GM12864 (cell line): Measurements from ENCODE around the gene C11orf24.

Source experiments
- DNase-seq: peaks from one replicate; pipeline ENCODE4 v3.0.0-alpha.2; 2011; ENCODE audit warnings: low read depth
- H3K4me3 ChIP-seq: 2 replicates; pipeline ENCODE4 v1.5.1; 2011; ENCODE audit warnings: mild to moderate bottlenecking, low read depth, low read length, control low read depth
- TF ChIP-seq, protein P1 (sequence below): IDR thresholded peaks from 2 replicates; pipeline ENCODE4 v1.5.1; 2011; ENCODE audit warnings: low read depth, mild to moderate bottlenecking, moderate library complexity, low read length, control low read depth, inconsistent platforms; ENCODE audit errors: missing control alignments

C11orf24 gene

DNA sequence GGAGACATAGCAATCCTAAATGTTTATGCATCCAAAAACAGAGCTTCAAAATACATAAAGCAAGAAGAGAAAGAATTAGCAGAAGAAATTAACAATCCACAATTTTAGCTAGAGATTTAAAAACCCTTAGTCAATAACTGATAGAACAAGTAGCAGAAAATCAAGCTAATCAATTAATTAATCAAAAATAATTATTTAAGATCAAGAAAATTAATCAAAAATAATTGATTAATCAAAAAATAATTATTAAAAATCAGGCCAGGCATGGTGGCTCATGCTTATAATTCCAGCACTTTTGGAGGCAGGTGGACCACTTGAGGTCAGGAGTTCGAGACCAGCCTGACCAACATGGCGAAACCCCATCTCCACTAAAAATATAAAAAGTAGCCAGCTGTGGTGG is 29.2 kb downstream of the C11orf24 start:
- no peak for DNase-seq
- no peak overlapping the region for H3K4me3 ChIP-seq
- TF ChIP-seq, protein P1, sequence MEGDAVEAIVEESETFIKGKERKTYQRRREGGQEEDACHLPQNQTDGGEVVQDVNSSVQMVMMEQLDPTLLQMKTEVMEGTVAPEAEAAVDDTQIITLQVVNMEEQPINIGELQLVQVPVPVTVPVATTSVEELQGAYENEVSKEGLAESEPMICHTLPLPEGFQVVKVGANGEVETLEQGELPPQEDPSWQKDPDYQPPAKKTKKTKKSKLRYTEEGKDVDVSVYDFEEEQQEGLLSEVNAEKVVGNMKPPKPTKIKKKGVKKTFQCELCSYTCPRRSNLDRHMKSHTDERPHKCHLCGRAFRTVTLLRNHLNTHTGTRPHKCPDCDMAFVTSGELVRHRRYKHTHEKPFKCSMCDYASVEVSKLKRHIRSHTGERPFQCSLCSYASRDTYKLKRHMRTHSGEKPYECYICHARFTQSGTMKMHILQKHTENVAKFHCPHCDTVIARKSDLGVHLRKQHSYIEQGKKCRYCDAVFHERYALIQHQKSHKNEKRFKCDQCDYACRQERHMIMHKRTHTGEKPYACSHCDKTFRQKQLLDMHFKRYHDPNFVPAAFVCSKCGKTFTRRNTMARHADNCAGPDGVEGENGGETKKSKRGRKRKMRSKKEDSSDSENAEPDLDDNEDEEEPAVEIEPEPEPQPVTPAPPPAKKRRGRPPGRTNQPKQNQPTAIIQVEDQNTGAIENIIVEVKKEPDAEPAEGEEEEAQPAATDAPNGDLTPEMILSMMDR, result no peak

DNA sequence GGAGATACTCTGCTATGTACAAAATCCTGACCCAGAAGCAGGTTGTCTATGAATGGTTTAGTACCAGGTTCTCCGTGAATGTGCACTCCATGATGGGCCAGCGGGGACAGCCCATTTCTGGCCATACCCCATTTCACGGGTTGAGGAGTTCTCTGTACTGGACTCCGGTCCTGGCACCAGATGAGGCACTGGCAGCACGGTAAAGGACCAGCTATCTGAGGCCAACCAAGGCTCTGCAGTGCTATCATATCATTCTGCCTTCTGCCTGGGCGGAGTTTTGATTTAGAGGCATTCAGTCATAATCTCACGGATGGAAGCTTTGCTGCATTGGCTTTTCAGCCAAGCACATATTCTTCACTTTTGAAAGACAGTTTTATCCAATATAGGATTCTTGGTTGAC is 40.2 kb downstream of the C11orf24 start:
- TF ChIP-seq, protein P1, result no peak
- no peak overlapping the region for H3K4me3 ChIP-seq
- DNase-seq, result no peak

DNA sequence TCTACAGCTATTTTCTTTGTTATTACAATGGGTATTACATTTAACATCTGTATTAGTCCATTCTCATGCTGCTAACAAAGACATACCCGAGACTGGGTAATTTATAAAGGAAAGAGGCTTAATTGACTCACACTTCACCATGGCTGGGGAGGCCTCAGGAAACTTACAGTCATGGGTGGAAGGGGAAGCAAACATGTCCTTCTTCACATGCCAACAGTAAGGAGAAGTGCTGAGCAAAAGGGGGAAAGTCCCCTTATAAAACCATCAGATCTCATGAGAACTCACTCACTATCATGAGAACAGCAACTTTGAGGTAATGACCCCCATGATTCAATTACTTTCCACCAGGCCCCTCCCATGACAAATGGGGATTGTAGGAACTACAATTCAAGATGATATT is 42.2 kb downstream of the C11orf24 start:
- no peak overlapping the region for H3K4me3 ChIP-seq
- TF ChIP-seq, protein P1, result no peak
- no peak for DNase-seq

DNA sequence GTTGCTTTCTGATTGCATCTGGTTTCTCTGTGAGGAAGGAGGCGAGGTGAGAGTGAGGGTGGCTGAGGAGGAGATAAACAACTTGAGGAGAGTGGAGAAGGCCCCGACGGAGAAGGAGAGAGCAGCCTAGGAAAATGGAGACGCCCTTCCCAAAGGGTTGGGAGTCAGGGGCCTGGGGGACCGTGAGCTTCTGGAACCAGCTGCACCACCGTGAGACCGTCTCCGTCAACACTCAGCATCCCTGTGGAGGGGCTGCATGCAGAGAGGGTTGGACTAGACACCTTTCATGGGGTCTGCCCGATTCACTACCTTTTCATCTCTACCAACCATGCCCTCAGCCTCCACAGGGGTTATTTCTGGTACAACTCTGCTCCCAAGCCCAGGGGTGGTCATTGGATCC is 45.4 kb downstream of the C11orf24 start:
- DNase-seq, result no peak
- no peak overlapping the region for H3K4me3 ChIP-seq
- TF ChIP-seq, protein P1, result no peak

DNA sequence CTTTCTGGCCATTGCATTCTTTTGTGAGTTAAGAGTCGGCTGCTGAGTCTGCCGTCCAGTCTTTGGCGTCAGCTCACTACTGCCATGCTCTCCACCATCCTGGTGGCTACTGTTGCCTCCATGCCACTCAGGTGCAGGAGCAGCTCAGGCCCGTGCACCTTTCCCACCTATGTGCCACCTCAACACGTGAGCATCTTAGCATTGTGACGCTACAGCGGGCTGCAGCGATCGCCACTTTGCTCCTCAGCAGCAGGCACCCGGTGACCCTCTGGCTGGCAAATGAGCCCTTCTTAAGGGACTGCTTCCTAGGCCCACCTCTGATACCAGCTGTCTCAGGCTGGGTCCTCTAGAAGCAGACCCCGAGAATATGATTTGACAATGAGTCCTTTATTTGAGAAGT is 47.2 kb downstream of the C11orf24 start:
- TF ChIP-seq, protein P1, result no peak
- H3K4me3 ChIP-seq, result no peak overlapping the region
- no peak for DNase-seq

DNA sequence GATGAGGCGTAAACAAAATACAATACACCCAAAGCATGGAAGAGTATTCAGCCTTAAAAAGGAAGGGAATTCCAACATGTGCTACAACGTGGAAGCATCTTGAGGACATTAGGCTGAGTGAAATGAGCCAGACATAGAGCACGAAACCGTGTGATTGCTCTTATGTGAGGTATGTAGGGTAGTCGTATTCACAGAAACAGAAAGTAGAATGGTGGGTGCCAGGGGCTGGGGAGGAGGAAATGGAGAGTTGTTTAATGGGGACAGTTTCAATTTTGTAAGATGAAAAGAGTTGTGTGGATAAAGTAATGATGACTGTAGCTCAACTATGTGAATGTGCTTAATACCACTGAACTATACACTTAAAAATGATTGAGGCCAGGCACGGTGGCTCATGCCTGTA is 48.5 kb downstream of the C11orf24 start:
- TF ChIP-seq, protein P1, result no peak
- DNase-seq, result no peak
- H3K4me3 ChIP-seq, result no peak overlapping the region

DNA sequence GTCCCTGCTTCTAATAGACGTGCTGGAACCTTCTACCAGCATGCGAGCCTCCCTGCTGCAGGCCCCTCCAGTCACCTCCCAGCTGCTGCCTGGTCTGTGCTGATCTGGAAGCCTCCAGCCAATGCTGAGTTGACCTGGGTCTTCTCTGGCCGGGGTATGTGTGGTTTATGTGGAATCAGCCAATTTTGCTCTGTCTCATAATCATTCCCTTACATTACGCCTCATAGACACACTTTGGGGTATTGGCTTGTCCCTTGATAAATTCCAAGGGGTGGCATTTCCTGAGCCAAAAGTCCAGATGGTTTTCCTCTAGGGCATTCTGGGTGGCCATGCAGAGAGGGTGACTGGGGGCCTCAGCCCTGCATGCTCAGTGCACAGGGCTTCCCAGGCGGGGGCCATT is 50.4 kb downstream of the C11orf24 start:
- no peak for DNase-seq
- TF ChIP-seq, protein P1, result no peak

More for the DNA sequence above, 50.4 kb downstream of the C11orf24 start:
- no peak overlapping the region for H3K4me3 ChIP-seq
